Mucosa of rectum (tissue), 2 donors: ENCODE measurements around the gene CATSPER4.
A peak's percentile ranks its signal among the peaks of the same experiment; 100 is the strongest.

Experiments used
- H3K27ac ChIP-seq, 2 donors: one replicate each; pipeline ENCODE4 v1.7.0; 2013; ENCODE audit warnings: inconsistent platforms in 2 of 2, low read depth in 2 of 2, low read length in 2 of 2
- H3K27me3 ChIP-seq, 2 donors: one replicate each; pipeline ENCODE4 v1.7.0; 2013; ENCODE audit warnings: low read length in 2 of 2; ENCODE audit not compliant: control insufficient read depth in 2 of 2, insufficient read depth in 2 of 2
- H3K36me3 ChIP-seq, 2 donors: one replicate each; pipeline ENCODE4 v1.7.0; 2013; ENCODE audit warnings: low read length in 2 of 2; ENCODE audit not compliant: control insufficient read depth in 2 of 2, insufficient read depth in 2 of 2
- H3K4me1 ChIP-seq, 2 donors: one replicate each; pipeline ENCODE4 v1.7.0; 2013; ENCODE audit warnings: low read length in 2 of 2, mild to moderate bottlenecking in 1 of 2; ENCODE audit not compliant: control insufficient read depth in 2 of 2, insufficient read depth in 2 of 2
- H3K4me3 ChIP-seq, 2 donors: one replicate each; pipeline ENCODE4 v1.7.0; 2013; ENCODE audit warnings: low read length in 2 of 2
- H3K9ac ChIP-seq, 2 donors: one replicate each; pipeline ENCODE4 v1.7.0; 2013; ENCODE audit warnings: low read length in 2 of 2, low read depth in 1 of 2, mild to moderate bottlenecking in 1 of 2
- H3K9me3 ChIP-seq, 2 donors: one replicate each; pipeline ENCODE4 v1.7.0; 2013; ENCODE audit warnings: low read length in 2 of 2; ENCODE audit not compliant: control insufficient read depth in 2 of 2
- donor health status: healthy.
- donor health status: Normal muscosa, but diverticular disease.

Gene CATSPER4

DNA sequence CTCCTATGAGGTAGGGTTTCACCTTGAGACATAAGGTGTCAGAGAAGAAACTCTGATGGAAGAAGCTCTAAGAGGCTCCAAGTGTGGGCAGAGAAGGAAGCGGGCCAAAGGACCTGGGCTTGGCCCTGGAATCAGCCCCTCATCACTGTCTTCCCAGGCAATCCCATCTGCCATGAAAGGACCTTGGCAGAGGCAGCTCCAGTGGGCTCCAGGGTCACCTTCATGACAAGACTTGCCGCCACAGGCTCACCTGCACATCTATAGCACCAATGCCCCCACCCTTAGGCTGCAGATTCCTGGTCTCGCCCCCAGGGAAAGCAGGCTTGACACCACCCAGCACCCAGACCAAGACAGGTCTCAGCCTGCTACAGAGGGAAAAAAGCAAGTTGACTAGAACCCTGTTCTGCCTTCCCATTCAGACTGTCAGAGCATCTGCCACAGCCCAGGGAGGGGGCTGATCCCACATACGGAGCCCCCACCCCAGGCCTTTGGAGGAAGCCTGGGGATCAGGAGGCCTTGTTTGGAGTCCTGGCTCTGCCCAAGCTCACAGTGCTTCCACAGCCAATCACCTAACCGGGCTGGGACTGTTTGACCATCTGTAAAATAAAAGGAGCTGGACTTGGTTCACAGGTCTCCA is 32.0 kb upstream of the CATSPER4 start:
- H3K4me3 ChIP-seq: no peak overlapping the region

DNA sequence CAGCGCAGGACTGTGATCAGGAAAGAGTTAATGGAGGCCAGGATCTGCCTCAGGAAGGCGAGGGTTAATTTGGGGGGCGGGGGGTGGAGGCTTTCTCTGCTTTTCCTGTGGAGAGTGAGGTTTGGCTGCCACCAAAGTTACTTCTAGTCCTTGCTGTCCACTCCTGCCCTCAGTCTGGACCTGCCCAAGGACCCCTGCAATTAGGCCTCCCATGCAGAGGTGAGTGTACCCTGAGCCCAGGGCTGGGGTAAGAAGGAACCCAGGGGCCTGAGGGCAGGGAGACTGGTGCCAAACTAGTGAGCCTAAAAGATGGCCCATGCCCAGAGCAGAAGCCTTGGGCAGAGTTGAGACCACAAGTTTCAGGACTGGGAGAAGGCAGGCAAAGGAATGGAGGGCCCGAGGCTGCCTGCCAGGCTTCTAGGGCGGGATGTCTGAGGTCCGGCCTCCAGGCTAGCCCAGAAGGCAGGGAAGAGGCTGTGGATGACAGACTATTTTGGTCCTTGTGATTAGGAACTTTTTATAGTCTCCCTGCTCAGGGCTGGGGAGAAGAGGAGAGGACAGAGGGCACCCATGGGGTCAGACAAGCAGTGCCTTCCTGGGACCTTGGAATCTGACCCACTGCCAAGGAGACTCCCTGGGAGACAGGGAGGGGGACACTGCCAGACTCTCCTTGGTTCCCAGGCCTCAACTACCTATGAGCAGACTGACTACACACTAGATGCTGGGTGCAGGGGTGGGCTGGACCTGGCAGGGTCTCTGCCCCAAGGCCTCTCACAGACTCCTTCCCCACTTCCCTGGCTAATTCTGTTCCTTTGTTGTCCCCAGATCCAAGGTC is 31.3 kb upstream of the CATSPER4 start, which contains the start of gene FAM110D:
Gene FAM110D, plus strand, starts transcription at position 172 of the 835 bp plus-strand sequence. CDS start 2,213 bp downstream, outside the sequence.
- Histone ChIP-seq H3K27me3 (peaks cover 21 to 25% of the 10 kb centered on the region in 2 donors), H3K36me3 (no peaks in the 10 kb centered on the region), H3K4me1 (peaks cover 8 to 10% of the 10 kb centered on the region in 2 donors), H3K9me3 (no peaks in the 10 kb centered on the region), H3K27ac (no peak within 1 kb of the TSS), H3K9ac (no peak within 1 kb of the TSS), H3K4me3 (peak within 1 kb of the TSS in 1 of 2 donors; percentile 20)

More for the DNA sequence above, 32.0 kb upstream of the CATSPER4 start:
- no peak overlapping the region for H3K9ac ChIP-seq
- peaks cover 20 to 21% of the 10 kb centered on the region in 2 donors for H3K27me3 ChIP-seq
- H3K4me1 ChIP-seq: peaks cover 6 to 7% of the 10 kb centered on the region in 2 donors
- H3K27ac ChIP-seq: no peak overlapping the region
- no peaks in the 10 kb centered on the region for H3K36me3 ChIP-seq
- no peaks in the 10 kb centered on the region for H3K9me3 ChIP-seq

DNA sequence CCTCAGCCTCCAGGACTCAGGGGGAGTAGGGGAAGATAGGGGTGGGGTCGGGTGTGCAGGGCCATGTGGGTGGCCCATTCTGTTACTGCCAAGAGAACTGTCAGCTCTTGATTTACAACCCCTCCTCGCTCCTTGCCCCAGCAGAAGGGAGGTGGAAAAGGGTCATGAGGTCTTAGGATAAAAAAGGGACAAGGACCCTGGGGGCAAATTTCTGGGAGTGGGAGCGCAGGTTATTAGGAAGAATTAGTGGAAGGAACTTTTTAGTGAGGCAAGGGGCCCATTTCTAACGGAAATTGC is 30.7 kb upstream of the CATSPER4 start:
- Histone ChIP-seq H3K4me1 (peaks cover 8 to 12% of the 10 kb centered on the region in 2 donors), H3K27ac (no peak overlapping the region), H3K36me3 (no peaks in the 10 kb centered on the region), H3K4me3 (no peak overlapping the region), H3K9me3 (no peaks in the 10 kb centered on the region), H3K9ac (no peak overlapping the region), H3K27me3 (peaks cover 21 to 25% of the 10 kb centered on the region in 2 donors)

- H3K4me3 ChIP-seq: peak overlapping the region; percentile 38 to 44
- H3K36me3 ChIP-seq: no peaks in the 10 kb centered on the region
- peaks cover 21 to 24% of the 10 kb centered on the region in 2 donors for H3K27me3 ChIP-seq
- H3K9ac ChIP-seq: peak overlapping the region in 1 of 2 donors; percentile 51
- H3K27ac ChIP-seq: no peak overlapping the region
- no peaks in the 10 kb centered on the region for H3K9me3 ChIP-seq
- H3K4me1 ChIP-seq: peaks cover 8 to 13% of the 10 kb centered on the region in 2 donors
These were observed 29.6 kb upstream of the CATSPER4 start for GRCh38 chr1:26160527-26161414.

DNA sequence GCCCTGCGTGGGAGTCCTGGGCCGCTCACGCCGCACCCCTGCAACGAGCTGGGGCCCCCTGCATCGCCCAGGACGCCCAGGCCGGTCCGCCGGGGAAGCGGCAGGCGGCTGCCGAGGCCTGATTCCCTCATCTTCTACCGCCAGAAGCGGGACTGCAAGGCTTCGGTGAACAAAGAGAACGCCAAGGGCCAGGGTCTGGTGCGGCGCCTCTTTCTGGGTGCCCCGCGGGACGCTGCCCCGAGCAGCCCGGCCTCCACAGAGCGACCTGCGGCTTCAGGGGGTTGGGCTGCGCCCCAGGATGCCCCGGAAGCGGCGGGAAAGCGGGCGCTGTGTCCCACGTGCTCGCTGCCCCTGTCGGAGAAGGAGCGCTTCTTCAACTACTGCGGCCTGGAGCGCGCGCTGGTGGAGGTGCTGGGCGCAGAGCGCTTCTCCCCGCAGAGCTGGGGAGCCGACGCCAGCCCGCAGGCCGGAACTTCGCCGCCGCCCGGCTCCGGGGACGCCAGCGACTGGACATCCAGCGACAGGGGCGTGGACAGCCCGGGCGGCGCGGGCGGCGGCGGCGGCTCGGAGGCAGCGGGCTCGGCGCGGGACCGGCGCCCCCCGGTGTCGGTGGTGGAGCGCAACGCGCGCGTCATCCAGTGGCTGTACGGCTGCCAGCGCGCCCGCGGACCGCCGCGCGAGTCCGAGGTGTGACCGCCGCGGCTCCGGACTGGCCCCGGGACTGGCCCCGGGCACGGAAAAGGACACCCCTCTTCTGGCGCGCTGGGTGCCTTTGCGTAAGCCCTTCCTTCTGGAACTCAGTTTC is 28.8 kb upstream of the CATSPER4 start:
- Histone ChIP-seq H3K4me1 (peaks cover 8 to 13% of the 10 kb centered on the region in 2 donors), H3K36me3 (no peaks in the 10 kb centered on the region), H3K9ac (peak overlapping the region in 1 of 2 donors; percentile 51), H3K27ac (no peak overlapping the region), H3K27me3 (peaks cover 17 to 20% of the 10 kb centered on the region in 2 donors), H3K9me3 (no peaks in the 10 kb centered on the region), H3K4me3 (peak overlapping the region; percentile 38 to 44)

DNA sequence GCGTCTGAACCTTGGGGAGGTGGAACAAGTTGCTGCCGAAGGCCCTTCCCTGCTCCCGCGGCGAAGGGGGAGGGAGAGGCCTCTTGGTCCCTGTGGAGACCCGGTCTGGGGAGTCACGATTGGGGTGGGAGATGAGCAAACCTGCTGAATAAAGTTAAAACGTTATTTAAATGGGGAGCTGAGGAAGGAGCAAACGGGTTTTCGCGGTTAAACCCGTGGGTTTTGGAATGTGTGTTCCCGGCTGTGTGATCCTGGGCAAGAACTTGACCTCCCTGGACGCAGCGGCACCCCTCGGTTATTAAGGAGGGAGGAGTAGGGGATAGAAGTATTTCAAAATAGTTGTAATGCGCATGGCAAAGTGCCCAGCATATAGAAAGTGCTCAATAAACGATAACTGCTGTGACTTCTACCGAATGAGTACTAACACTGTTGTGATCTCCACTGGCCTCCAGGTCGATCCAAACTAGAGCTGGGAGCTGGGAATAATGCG is 28.1 kb upstream of the CATSPER4 start:
- H3K9ac ChIP-seq: no peak overlapping the region
- H3K9me3 ChIP-seq: no peaks in the 10 kb centered on the region
- peaks cover 15 to 20% of the 10 kb centered on the region in 2 donors for H3K27me3 ChIP-seq
- no peaks in the 10 kb centered on the region for H3K36me3 ChIP-seq
- H3K27ac ChIP-seq: no peak overlapping the region
- peaks cover 8 to 13% of the 10 kb centered on the region in 2 donors for H3K4me1 ChIP-seq
- peak overlapping the region; percentile 17 to 38 for H3K4me3 ChIP-seq

- Histone ChIP-seq H3K9ac (peak overlapping the region in 1 of 2 donors; percentile 50), H3K9me3 (no peaks in the 10 kb centered on the region), H3K36me3 (no peaks in the 10 kb centered on the region), H3K27me3 (peaks cover 11 to 18% of the 10 kb centered on the region in 2 donors), H3K4me1 (peaks cover 8 to 13% of the 10 kb centered on the region in 2 donors), H3K27ac (no peak overlapping the region), H3K4me3 (peak overlapping the region; percentile 45 to 52)
These were observed 26.7 kb upstream of the CATSPER4 start for GRCh38 chr1:26163684-26164035.

DNA sequence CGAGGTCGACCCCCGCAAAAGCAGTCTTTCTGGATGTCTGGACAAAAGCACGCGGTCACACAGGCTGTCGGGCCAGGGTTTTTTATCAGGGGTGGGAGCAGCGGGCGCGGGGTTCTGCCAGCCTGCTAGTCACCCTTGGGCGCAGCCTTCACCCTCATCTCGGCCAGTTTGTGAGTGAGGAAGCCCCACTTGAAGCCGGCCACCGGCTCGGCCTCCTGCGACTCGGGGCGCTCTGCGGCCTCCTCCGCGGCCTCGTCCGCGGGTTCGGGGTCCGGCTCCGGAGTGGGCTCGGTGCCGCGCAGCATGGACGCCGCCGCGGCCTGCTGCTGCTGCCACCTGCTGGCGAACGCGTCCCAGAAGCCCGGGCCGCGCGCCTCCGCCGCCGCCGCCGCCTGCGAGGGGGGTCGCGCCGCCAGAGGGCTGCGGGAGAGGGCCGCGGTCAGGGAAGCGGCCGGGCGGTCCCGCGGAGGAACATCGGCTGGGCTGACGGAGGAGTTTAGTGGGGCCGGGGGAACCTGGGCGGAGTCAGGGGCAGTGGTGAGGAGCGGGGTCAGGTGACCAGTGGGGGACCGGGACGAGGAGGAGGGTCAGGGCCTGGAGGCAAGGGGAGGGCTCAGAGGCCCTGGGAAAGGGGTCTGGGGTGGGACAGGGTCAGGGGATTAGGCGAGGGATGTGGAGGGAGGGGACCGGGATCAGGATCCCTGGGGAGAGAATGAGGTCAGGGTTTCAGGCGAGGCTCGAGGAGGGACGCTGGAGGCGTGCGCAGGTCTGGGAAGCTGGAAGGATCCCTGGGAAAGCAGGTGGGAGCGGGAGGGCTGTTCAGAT is 26.2 kb upstream of the CATSPER4 start:
- H3K36me3 ChIP-seq: no peaks in the 10 kb centered on the region
- peak overlapping the region; percentile 45 to 52 for H3K4me3 ChIP-seq
- H3K9ac ChIP-seq: peak overlapping the region in 1 of 2 donors; percentile 50
- H3K9me3 ChIP-seq: no peaks in the 10 kb centered on the region
- peaks cover 8 to 13% of the 10 kb centered on the region in 2 donors for H3K4me1 ChIP-seq
- H3K27ac ChIP-seq: no peak overlapping the region
- peaks cover 11 to 18% of the 10 kb centered on the region in 2 donors for H3K27me3 ChIP-seq
